IMR-90 (cell line): ENCODE data around the gene JMJD8. TPM values are rescaled to one million over a fixed set of nuclear protein-coding genes. Genes with fewer than 3 reads are reported as not detected.

Source experiments
- ATAC-seq: fragments of 200-7000 bp; cut with Tn5 transposase; 2 replicates; pipeline ENCODE4 v1.9.1; 2020; ENCODE audit warnings: low read depth, mild to moderate bottlenecking, moderate library complexity
- BruUV-seq: library from RNA; stranded (reverse); fragments of 400-500 nt; replicated peaks from 2 replicates; lab custom pipeline; 2021; lab: Mats Ljungman, UMichigan
- CTCF ChIA-PET: fragments of 300-600 bp; formaldehyde crosslinking; extraction: SDS; loops from one replicate; lab custom pipeline; 2021; ENCODE audit warnings: antibody characterized with exemption; lab: Yijun Ruan, JAX
- POLR2A ChIA-PET: fragments of 300-600 bp; sonication (Branson Sonifier 250); formaldehyde crosslinking; loops from one replicate; lab custom pipeline; 2022; ENCODE audit warnings: antibody characterized with exemption; ENCODE audit not compliant: unreplicated experiment; lab: Charles Lee
- DNase-seq: peaks from one replicate; pipeline ENCODE4 v3.0.0; 2013
- H2AFZ ChIP-seq: replicated peaks from 2 replicates; pipeline ENCODE3; 2013; ENCODE audit warnings: low read length, mild to moderate bottlenecking; ENCODE audit not compliant: poor library complexity
- H2AK5ac ChIP-seq: 2 replicates; pipeline ENCODE4 v1.6.1; 2013; ENCODE audit warnings: low read depth, low read length, inconsistent platforms
- H2AK9ac ChIP-seq: replicated peaks from 2 replicates; pipeline ENCODE3; 2013; ENCODE audit warnings: mild to moderate bottlenecking, low read depth, low read length, moderate library complexity; ENCODE audit not compliant: poor library complexity
- H2BK120ac ChIP-seq: 2 replicates; pipeline ENCODE4 v1.6.1; 2013; ENCODE audit warnings: low read depth, low read length, inconsistent platforms
- H2BK15ac ChIP-seq: 3 replicates; pipeline ENCODE4 v1.6.1; 2013; ENCODE audit warnings: low read depth, low read length, inconsistent platforms
- H2BK20ac ChIP-seq: 2 replicates; pipeline ENCODE4 v1.6.1; 2013; ENCODE audit warnings: low read depth, mild to moderate bottlenecking, inconsistent platforms, low read length, moderate library complexity
- H2BK5ac ChIP-seq: 2 replicates; pipeline ENCODE4 v1.6.1; 2013; ENCODE audit warnings: mild to moderate bottlenecking, low read depth, low read length, inconsistent platforms; ENCODE audit not compliant: poor library complexity, severe bottlenecking
- H3K14ac ChIP-seq: replicated peaks from 2 replicates; pipeline ENCODE4 v1.6.1; 2013; ENCODE audit warnings: low read depth, low read length, inconsistent platforms
- H3K18ac ChIP-seq: 2 replicates; pipeline ENCODE4 v1.6.1; 2013; ENCODE audit warnings: low read depth, low read length, control low read depth
- H3K23ac ChIP-seq: 2 replicates; pipeline ENCODE4 v1.6.1; 2013; ENCODE audit warnings: low read depth, low read length, inconsistent platforms
- H3K27ac ChIP-seq: 2 replicates; pipeline ENCODE4 v1.5.1; 2013; ENCODE audit warnings: mild to moderate bottlenecking, control low read depth, low read length; ENCODE audit not compliant: insufficient read depth
- H3K27me3 ChIP-seq: 2 replicates; pipeline ENCODE4 v1.6.1; 2013; ENCODE audit warnings: low read length; ENCODE audit not compliant: control insufficient read depth, insufficient read depth
- H3K36me3 ChIP-seq: 2 replicates; pipeline ENCODE4 v1.6.1; 2013; ENCODE audit warnings: low read length, mixed read lengths; ENCODE audit not compliant: control insufficient read depth, insufficient read depth
- H3K4ac ChIP-seq: 2 replicates; pipeline ENCODE4 v1.6.1; 2013; ENCODE audit warnings: low read depth, low read length, inconsistent platforms
- H3K4me1 ChIP-seq: 2 replicates; pipeline ENCODE4 v1.6.1; 2013; ENCODE audit warnings: low read length, mixed read lengths; ENCODE audit not compliant: control insufficient read depth, insufficient read depth
- H3K4me2 ChIP-seq: 2 replicates; pipeline ENCODE4 v1.6.1; 2013; ENCODE audit warnings: low read depth, mild to moderate bottlenecking, control low read depth, low read length, moderate library complexity
- H3K4me3 ChIP-seq: 2 replicates; pipeline ENCODE4 v1.5.1; 2013; ENCODE audit warnings: low read depth, mild to moderate bottlenecking, control low read depth, low read length, moderate library complexity; ENCODE audit not compliant: insufficient read depth
- H3K56ac ChIP-seq: 2 replicates; pipeline ENCODE4 v1.6.1; 2013; ENCODE audit warnings: low read length, inconsistent platforms; ENCODE audit not compliant: insufficient read depth; ENCODE audit errors: extremely low read depth
- H3K79me1 ChIP-seq, 2 experiments: 2 replicates each; pipeline ENCODE4 v1.6.1; 2013; ENCODE audit warnings: low read length in 2 of 2, inconsistent platforms in 1 of 2, low read depth in 1 of 2
- H3K9ac ChIP-seq: 2 replicates; pipeline ENCODE4 v1.6.1; 2013; ENCODE audit warnings: low read depth, low read length, control low read depth
- H3K9me1 ChIP-seq: 2 replicates; pipeline ENCODE4 v1.6.1; 2013; ENCODE audit warnings: low read length, inconsistent platforms; ENCODE audit not compliant: insufficient read depth
- H3K9me3 ChIP-seq: 2 replicates; pipeline ENCODE4 v1.6.1; 2013; ENCODE audit warnings: low read length; ENCODE audit not compliant: control insufficient read depth, insufficient read depth
- H4K20me1 ChIP-seq: 2 replicates; pipeline ENCODE4 v1.6.1; 2013; ENCODE audit warnings: low read length, inconsistent platforms; ENCODE audit not compliant: insufficient read depth
- H4K5ac ChIP-seq: 2 replicates; pipeline ENCODE4 v1.6.1; 2013; ENCODE audit warnings: mild to moderate bottlenecking, low read depth, low read length, control low read depth
- H4K8ac ChIP-seq, 2 experiments: 2 replicates each; pipeline ENCODE4 v1.6.1; 2013; ENCODE audit warnings: low read depth in 2 of 2, low read length in 2 of 2, control low read depth in 1 of 2, inconsistent platforms in 1 of 2
- H4K91ac ChIP-seq: 2 replicates; pipeline ENCODE4 v1.6.1; 2013; ENCODE audit warnings: low read depth, low read length, inconsistent platforms; ENCODE audit not compliant: insufficient read depth
- BHLHE40 ChIP-seq: fragments of 150-350 bp; IDR thresholded peaks from 2 replicates; pipeline ENCODE4 v1.6.1; 2016; ENCODE audit warnings: mild to moderate bottlenecking, low read depth, low read length
- MAZ ChIP-seq: IDR thresholded peaks from 2 replicates; pipeline ENCODE4 v1.6.1; 2012; ENCODE audit warnings: low read depth, mild to moderate bottlenecking, low read length, improper control_type of control experiment, moderate library complexity, borderline replicate concordance
- MXI1 ChIP-seq: IDR thresholded peaks from 2 replicates; pipeline ENCODE4 v1.6.1; 2012; ENCODE audit warnings: low read depth, mild to moderate bottlenecking, low read length, moderate library complexity, borderline replicate concordance
- POLR2A ChIP-seq: IDR thresholded peaks from 2 replicates; pipeline ENCODE4 v1.6.1; 2012; ENCODE audit warnings: mild to moderate bottlenecking, low read depth, low read length
- RCOR1 ChIP-seq: IDR thresholded peaks from 2 replicates; pipeline ENCODE4 v1.6.1; 2012; ENCODE audit warnings: mild to moderate bottlenecking, low read length, improper control_type of control experiment; ENCODE audit not compliant: insufficient replicate concordance
- RFX5 ChIP-seq: IDR thresholded peaks from 2 replicates; pipeline ENCODE4 v1.8.0; 2012; ENCODE audit warnings: low read depth, mild to moderate bottlenecking, low read length, moderate library complexity
- WGBS, 2 experiments: methylation state at CpG; one replicate each; pipeline versions ENCODE4 v1.1.5 to v1.1.7; 2013; ENCODE audit warnings: missing lambda C conversion rate in 2 of 2; ENCODE audit not compliant: insufficient read length in 1 of 2; ENCODE audit errors: extremely low coverage in 2 of 2; 5-methylcytosine and 5-hydroxymethylcytosine counted together
- dilution Hi-C: fragments of 300-500 bp; cut with HindIII; formaldehyde crosslinking; loops from one replicate; pipeline ENCODE4 v1.14.3; 2018; ENCODE audit warnings: low sequenced_read_pairs; ENCODE audit not compliant: unreplicated experiment
- in situ Hi-C: fragments of 300-500 bp; cut with MboI; formaldehyde crosslinking; loops from 3 replicates; pipeline ENCODE4 v1.14.3; 2019; ENCODE audit warnings: low sequenced_read_pairs, inconsistent platforms, mixed read lengths
- intact Hi-C: fragments of 100-400 bp; cut with micrococcal nuclease; formaldehyde crosslinking; loops from 2 replicates; pipeline ENCODE4 v1.10.0; 2022
- polyA plus RNA-seq, 3 experiments: library from polyadenylated mRNA; depleted of rRNA; stranded (reverse); fragments of >200 nt; gene quantifications; 2 replicates each; pipeline ENCODE4 v1.2.3, GENCODE V29; 2012; ENCODE audit warnings: low replicate concordance in 1 of 3
- total RNA-seq: library from RNA; depleted of rRNA; stranded (reverse); fragments of >200 nt; gene quantifications from 2 replicates; pipeline ENCODE4 v1.2.3, GENCODE V29; 2012
- TF ChIP-seq, protein P1 (sequence below): fragments of 150-350 bp; IDR thresholded peaks from 2 replicates; pipeline ENCODE4 v1.6.1; 2017; ENCODE audit warnings: mild to moderate bottlenecking, antibody characterized with exemption, low read length, low read depth
- TF ChIP-seq, protein P2 (sequence below): conservative IDR thresholded peaks from 2 replicates; pipeline ENCODE4 v1.5.1; 2012; ENCODE audit warnings: mild to moderate bottlenecking, low read depth, low read length, improper control_type of control experiment
- TF ChIP-seq, protein P3 (sequence below): fragments of 150-350 bp; IDR thresholded peaks from 2 replicates; pipeline ENCODE4 v1.6.1; 2016; ENCODE audit warnings: low read depth, mild to moderate bottlenecking, low read length, moderate library complexity, borderline replicate concordance

The JMJD8 gene
- total and polyA plus RNA-seq, 2 of the 4 experiments (the other 2 are of a cell fraction) = 17.7 to 62.5 TPM

DNA sequence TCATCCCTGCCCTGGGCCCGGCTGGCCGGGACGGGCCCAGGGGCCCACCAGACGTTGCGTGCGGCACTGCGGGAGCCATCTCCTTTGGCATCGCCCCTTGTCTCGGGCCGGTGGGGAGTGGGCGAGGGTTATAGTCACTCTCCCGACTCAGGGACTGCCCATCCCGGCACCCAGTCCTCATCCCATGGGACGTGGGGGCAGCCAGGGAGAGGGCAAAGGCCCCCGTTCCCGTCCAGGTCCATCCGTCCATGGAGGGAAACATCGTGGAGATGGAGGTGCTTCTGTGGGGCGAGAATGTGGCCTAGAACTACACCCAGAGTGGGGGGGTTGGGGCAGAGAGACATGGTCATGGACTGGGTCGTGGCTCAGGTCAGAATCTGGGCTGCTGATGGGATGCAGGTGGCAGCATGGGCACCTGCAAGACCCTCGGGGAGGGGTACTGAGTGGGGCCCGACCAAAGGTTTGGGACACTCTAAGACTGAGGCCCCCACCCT lies 37.4 kb downstream of the JMJD8 start:
- CTCF ChIA-PET = no interaction called here
- DNase-seq = no peak
- Histone ChIP-seq H3K56ac (no peak overlapping the region), H4K5ac (no peak overlapping the region), H2AFZ (peak overlapping the region; percentile 23), H3K4ac (no peak overlapping the region), H3K23ac (no peak overlapping the region), H3K27me3 (no peaks in the 10 kb centered on the region), H3K9me3 (no peaks in the 10 kb centered on the region), H3K36me3 (no peaks in the 10 kb centered on the region), H3K4me3 (no peak overlapping the region), H3K27ac (no peak overlapping the region), H2AK9ac (no peak overlapping the region), H4K8ac (no peak overlapping the region), H3K4me2 (no peak overlapping the region), H3K14ac (no peak overlapping the region), H2BK20ac (no peak overlapping the region), H2BK15ac (no peak overlapping the region), H2BK120ac (no peak overlapping the region), H4K20me1 (no peaks in the 10 kb centered on the region; the same call in 1 of the 2 replicates), H3K18ac (no peak overlapping the region), H4K91ac (no peak overlapping the region), H2AK5ac (no peak overlapping the region), H3K9ac (no peak overlapping the region), H2BK5ac (no peak overlapping the region), H3K4me1 (peaks cover 21% of the 10 kb centered on the region), H3K9me1 (peaks cover 15% of the 10 kb centered on the region), H3K79me1 (peaks cover 13 to 55% of the 10 kb centered on the region in 2 experiments; a peak in 3 of 4 replicates)
- TF ChIP-seq RCOR1 = no peak
- no peak for TF ChIP-seq MXI1
- TF ChIP-seq, protein P1, sequence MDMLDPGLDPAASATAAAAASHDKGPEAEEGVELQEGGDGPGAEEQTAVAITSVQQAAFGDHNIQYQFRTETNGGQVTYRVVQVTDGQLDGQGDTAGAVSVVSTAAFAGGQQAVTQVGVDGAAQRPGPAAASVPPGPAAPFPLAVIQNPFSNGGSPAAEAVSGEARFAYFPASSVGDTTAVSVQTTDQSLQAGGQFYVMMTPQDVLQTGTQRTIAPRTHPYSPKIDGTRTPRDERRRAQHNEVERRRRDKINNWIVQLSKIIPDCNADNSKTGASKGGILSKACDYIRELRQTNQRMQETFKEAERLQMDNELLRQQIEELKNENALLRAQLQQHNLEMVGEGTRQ = no peak
- TF ChIP-seq POLR2A = no peak
- TF ChIP-seq, protein P2, sequence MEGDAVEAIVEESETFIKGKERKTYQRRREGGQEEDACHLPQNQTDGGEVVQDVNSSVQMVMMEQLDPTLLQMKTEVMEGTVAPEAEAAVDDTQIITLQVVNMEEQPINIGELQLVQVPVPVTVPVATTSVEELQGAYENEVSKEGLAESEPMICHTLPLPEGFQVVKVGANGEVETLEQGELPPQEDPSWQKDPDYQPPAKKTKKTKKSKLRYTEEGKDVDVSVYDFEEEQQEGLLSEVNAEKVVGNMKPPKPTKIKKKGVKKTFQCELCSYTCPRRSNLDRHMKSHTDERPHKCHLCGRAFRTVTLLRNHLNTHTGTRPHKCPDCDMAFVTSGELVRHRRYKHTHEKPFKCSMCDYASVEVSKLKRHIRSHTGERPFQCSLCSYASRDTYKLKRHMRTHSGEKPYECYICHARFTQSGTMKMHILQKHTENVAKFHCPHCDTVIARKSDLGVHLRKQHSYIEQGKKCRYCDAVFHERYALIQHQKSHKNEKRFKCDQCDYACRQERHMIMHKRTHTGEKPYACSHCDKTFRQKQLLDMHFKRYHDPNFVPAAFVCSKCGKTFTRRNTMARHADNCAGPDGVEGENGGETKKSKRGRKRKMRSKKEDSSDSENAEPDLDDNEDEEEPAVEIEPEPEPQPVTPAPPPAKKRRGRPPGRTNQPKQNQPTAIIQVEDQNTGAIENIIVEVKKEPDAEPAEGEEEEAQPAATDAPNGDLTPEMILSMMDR = no peak
- no peak for TF ChIP-seq MAZ
- TF ChIP-seq RFX5 = no peak
- no peak for TF ChIP-seq BHLHE40
- TF ChIP-seq, protein P3, sequence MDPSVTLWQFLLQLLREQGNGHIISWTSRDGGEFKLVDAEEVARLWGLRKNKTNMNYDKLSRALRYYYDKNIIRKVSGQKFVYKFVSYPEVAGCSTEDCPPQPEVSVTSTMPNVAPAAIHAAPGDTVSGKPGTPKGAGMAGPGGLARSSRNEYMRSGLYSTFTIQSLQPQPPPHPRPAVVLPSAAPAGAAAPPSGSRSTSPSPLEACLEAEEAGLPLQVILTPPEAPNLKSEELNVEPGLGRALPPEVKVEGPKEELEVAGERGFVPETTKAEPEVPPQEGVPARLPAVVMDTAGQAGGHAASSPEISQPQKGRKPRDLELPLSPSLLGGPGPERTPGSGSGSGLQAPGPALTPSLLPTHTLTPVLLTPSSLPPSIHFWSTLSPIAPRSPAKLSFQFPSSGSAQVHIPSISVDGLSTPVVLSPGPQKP = no peak
- WGBS, 2 experiments = 87% methylated on average over 3 of the region's 22 CpGs; no CpG with 5 or more reads in 1 of the 2 experiments
- POLR2A ChIA-PET = no interaction called here
- dilution Hi-C loops (no loop called here), intact Hi-C loops (no loop called here), in situ Hi-C loops (loop anchor here (10.0 kb wide), 1 partner anchor 252 kb away; the partner anchor contains the start of gene NME4)
- BruUV-seq = no TSS peak
- ATAC-seq = no peak
